Activated T-cell treated with anti-CD3 and anti-CD28 coated beads for 1 hour (primary cell): ENCODE results near the gene CDC73.
"Not testable (repeated sequence)": the region's sequence is repeated elsewhere in the genome, so short reads cannot be mapped to it uniquely, and the experiment has no call there.

Experiments
- DNase-seq: peaks from one replicate; pipeline ENCODE4 v3.0.0-alpha.2; 2020; ENCODE audit warnings: low read depth

The CDC73 gene

GRCh38 chr1:193181985-193182384 lies 60.2 kb downstream of the CDC73 start:
- DNase-seq: no peak

DNA sequence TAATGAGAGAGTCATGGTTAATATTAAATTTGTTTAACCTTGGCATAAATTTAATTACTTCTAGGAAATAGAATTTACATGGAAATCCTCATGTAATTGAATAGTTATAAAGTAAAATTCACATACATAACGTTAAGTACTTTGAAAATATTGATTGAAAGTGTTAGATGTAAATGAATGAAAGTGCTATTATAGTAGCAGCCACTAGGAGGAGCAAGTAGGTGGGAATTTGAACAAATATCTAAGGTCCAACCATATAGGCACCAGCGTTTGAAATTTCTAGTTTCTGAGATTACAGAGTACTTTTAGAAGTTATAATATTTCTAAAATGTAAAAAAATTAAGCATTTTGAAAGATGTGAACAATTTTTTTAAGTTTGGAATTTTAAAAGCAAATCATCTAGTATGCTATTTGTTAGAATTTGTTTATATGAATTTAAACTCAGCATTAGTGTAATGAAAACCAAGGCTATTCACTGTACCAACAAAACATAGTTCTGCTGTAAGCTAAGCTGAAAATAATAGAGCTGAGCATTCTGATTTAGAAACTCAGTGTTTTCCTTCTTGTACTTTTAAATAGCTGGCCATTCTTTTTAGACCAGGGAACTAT lies 61.3 kb downstream of the CDC73 start:
- no peak for DNase-seq

DNA sequence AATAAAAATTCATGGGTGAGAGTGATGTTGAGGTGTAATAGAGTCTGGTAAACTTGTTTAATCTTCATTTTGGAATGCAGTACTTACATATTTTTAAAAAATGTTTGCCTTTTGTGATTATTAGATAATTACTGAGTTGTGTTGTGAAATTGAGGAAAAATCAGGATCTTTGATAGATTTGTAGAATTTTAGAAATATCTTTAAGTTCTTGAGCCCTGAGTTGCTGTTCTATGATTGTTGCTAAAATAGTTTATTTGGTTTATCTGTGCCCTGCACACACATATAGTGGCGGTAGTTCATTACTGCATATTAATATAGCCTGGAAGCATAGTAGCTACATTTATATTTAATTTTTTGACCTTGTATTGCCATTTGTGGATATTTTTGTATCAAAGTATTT lies 62.9 kb downstream of the CDC73 start:
- DNase-seq: no peak

GRCh38 chr1:193185211-193185610 lies 63.4 kb downstream of the CDC73 start:
- no peak for DNase-seq

DNA sequence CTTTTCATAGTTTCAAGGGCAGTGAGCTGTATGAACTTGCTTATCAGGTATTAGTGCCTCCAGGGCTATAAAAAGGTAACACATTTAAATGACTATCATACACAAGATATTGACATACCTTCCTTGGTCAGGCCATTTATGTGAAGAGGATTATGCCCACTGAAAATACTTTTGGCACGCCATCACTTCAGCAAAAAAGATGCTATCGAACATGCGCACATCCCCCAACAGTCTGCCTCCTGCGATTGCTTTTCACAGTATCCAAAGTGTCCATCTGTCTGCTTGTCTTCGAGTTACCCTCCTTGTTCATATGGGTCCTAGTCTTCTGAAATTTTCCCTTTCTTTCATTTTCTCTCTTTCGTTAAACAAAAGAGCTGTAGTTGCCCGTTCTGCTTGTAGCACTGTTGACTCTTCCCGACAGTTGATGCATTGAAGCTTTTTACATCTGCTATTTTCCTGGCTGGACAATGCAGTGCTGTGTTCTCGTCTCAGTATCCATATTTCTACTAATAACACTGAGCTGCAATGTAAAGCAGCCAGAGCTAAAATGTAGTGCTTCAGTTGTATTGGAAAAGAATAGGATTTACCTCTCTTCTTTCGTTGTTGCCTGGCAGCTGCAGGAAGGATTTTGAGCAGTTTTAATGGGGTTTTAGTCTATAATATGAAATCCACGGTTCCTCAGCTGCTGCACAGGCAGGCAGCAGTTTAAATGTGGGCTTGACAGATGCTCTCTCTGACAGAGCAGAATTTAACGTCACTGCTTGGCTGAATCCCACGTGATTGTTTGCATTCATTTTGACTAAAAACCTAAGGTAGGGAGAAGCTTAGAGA lies 64.3 kb downstream of the CDC73 start, which contains the start of gene B3GALT2:
TSS of gene B3GALT2 (minus strand) at position 713 of the 831 bp plus-strand sequence. CDS start 5,051 bp downstream, outside the sequence.
- no peak for DNase-seq

DNA sequence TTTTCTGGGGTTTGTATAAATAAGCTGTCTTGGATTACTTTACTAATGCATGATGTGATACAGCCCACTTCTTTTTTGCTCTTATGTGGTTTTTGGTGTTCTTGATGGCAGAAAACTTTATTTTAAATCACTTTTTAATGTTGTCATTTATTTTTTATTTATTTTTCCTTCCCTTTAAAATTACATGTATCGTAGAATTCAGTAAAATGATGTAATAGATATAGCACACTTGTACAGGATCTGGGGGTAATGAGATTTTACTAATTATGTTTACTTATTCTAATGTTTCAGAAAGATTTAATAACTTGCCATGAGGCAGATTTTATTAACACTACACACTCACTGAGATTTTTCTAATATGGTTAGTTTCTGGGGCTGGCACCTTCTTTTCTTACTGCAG lies 65.3 kb downstream of the CDC73 start:
- DNase-seq: no peak

DNA sequence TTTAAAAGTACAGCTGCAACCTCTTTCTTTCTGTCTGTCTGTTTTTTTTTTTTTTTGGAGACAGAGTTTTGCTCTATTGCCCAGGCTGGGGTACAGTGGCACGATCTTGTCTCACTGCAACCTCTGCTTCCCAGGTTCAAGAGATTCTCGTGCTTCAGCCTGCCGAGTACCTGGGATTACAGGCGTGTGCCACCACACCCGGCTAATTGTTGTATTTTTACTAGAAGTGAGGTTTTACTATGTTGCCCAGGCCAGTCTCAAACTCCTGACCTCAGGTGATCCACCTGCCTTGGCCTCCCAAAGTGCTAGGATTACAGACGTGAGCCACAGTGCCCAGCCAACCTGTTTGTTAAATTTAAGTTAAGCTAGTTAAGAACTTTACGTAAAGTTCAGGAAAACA lies 67.1 kb downstream of the CDC73 start:
- DNase-seq: not testable (repeated sequence)

- no peak for DNase-seq
Measured at GRCh38 chr1:193189442-193190095, 67.7 kb downstream of the CDC73 start.

GRCh38 chr1:193190096-193190744 lies 68.4 kb downstream of the CDC73 start:
- no peak for DNase-seq

- DNase-seq: no peak
Measured at GRCh38 chr1:193192586-193192985, 70.8 kb downstream of the CDC73 start.

DNA sequence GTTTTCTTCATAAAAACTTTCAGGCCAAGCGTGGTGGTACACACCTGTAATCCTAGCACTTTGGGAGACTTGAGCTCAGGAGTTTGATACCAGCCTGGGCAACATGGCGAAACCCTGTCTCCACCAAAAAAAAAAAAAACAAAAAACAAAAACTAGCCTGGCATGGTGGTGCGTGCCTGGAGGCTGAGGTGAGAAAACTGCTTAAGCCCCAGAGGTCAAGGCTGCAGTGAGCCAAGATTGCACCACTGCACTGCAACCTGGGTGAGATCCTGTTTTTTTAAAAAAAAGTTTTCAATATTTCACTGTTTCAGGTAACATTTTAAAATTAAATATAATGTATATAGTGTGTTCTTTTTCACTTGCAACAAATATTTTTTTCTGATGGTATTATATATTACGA lies 78.1 kb downstream of the CDC73 start:
- no peak for DNase-seq

DNA sequence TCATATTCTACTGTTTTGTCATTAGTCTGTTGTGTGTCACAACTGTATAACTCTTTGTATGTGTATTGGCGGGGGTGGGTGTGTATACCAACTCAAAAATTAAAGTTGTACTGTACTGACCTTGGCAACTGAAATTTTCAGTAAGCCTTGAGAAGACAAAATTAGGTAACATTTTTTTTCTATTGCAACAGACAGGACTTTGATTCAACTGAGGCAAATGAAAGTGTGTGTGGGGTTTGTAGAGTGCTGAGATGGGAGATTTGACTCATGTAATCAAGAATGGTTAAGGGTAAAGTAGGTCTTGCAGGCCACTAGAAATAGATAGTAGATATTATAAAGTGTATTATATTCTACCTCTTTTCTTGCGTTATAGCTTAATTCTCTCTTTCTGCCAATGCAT lies 79.2 kb downstream of the CDC73 start:
- DNase-seq: no peak

- no peak for DNase-seq
Measured at GRCh38 chr1:193210996-193211395, 89.2 kb downstream of the CDC73 start.

DNA sequence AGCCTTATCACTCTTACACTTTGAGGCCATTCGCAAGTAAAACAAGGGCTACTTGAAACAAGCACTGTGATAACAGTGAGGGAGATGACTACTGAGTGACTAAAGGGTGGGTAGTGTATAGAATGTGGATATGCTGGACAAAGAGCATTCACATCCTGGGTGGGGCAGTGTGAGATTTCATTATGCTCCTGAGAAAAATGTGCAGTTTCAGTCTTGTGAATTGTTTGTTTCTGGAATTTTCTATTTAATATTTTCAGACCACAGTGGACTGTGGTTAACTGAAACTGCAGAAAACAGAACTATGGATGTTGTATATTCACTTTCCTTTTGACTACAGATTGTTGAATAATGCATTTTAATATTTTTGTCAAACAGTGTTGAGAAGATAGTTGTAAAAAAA lies 89.7 kb downstream of the CDC73 start:
- no peak for DNase-seq

DNA sequence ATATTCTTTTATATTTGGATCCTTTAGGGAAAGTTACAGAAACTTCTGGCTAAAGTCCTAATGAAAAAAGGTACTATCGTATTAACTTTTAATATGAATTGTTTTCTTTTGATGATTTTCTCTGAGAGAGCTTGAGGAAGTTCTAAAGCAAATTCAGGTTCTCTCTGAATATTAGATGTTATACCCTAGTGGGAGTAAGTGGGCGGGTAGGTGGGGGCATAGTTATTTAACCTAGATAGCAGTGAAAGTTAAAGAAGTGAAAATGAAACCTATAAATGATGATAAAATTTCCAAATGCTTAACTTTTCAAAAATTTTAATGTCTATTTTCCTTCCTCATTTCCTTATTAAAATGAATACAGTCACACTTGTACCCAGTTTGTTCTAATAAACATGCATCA lies 90.8 kb downstream of the CDC73 start:
- DNase-seq: no peak

GRCh38 chr1:193213998-193214397 lies 92.2 kb downstream of the CDC73 start:
- DNase-seq: no peak

DNA sequence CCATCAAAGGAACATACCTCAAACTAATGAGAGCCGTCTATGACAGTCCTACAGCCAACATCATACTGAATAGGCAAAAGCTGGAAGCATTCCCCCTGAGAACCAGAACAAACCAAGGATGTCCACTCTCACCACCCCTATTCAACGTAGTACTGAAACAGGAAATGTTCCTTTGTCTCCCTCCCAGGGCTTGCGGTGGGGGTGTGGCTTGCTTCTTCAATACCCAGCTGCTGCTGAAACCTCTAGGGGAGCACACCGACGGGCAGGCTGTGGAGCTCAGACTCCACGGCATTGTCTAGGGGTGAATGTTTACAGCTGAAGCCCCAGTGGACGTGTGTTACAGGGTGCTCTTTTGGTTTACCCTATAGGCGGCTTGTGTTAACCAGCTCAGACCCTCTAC lies 95.1 kb downstream of the CDC73 start:
- DNase-seq: no peak

- DNase-seq: no peak
Measured at GRCh38 chr1:193219391-193219790, 97.6 kb downstream of the CDC73 start.

DNA sequence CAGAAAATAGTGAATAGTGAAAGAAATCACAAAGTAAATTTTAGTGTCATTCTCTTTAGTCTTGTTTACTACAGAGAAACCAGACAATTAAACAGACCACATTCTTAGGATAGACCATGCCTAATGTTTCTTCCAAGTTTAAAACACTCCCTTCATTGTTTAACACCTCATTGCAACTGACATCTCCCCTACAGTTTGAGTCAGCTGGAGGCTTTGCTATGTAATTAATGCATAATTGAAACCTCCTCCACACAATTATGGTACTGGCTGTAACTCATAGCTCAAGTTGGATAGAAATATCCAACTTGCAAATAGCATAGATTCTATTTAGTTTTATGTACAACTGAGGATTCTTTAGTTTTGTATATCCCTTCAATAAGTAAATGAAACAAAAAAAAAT lies 99.8 kb downstream of the CDC73 start:
- no peak for DNase-seq

- DNase-seq: no peak
Measured at GRCh38 chr1:193222056-193222615, 100.3 kb downstream of the CDC73 start.

DNA sequence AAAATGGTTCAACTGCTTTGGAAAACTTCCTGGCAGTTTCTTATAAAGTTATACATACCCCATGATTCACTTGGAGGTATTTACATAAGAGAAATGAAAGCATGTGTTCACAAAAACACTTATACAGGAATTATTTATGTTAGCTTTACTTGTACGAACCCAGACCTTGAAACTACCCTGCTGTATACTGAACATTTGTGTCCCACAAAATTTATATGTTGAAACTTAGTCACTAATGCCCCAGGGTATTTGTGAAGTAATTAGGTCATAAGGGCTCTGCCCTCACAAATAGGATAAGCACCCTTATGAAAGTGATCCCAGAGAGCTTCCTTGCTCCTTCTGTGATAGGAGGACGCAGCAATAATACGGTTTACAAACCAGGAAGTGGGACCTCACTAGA lies 107.3 kb downstream of the CDC73 start:
- no peak for DNase-seq

- not testable (repeated sequence) for DNase-seq
Measured at GRCh38 chr1:193231146-193231545, 109.3 kb downstream of the CDC73 start.
